ENCODE data around the gene ST7. TPM values are rescaled to one million over a fixed set of nuclear protein-coding genes. Genes with fewer than 3 reads are reported as not detected.

Gene ST7
- total and polyA plus RNA-seq, 2 of the 8 experiments (the other 6 are each of a cell fraction or from before 2014, with no cell fraction given), result 16.3 to 18.0 TPM

DNA sequence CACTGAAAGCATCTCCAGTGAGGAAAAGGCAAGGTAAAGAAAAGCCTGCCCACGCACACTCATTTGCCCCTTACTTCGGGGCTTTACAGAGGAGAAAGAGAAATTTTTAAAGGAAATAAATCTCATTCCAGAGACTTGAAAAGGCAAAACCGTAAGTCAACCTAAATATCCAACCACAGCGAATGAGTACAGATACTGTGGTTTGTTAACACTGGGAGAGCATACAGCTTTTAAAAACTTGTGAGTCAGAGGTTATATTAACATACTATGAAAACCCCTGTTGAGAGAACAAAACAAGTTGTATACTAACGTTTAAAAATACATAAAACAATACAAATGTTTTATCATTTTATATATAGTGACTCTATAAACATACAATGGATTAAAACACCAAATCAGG, 28.6 kb upstream of the ST7 start (continued):
- TF ChIP-seq SAP30 (IDR thresholded peaks at IDR 0.05; ENCODE audit: insufficient read depth, insufficient replicate concordance, low read length), result no peak

Measured in H1 (cell line).